ENCODE results near the gene AIFM3. TPM values are rescaled to one million over a fixed set of nuclear protein-coding genes. Genes with fewer than 3 reads are reported as not detected.

The AIFM3 gene
- total and polyA plus RNA-seq, 2 of the 13 experiments (the other 11 are each of a cell fraction or from before 2014, with no cell fraction given) = 9.0 to 15.3 TPM

GRCh38 chr22:20951151-20951931, 15.7 kb upstream of the AIFM3 start (continued):
- no peak for TF ChIP-seq HOXA5 (CRISPR knock-in tag; IDR thresholded peaks at IDR 0.05)
- no peak for TF ChIP-seq ZNF652 (CRISPR knock-in tag; IDR thresholded peaks at IDR 0.05; ENCODE audit: borderline replicate concordance, low read depth)
- TF ChIP-seq ATF1 (CRISPR knock-in tag; IDR thresholded peaks at IDR 0.05) = peak; percentile 35; the same call in 1 of the 2 replicates
- TF ChIP-seq HIVEP1 (CRISPR knock-in tag; IDR thresholded peaks at IDR 0.05) = no peak
- TF ChIP-seq JUNB (CRISPR knock-in tag; IDR thresholded peaks at IDR 0.05; ENCODE audit: borderline replicate concordance) = no peak
- TF ChIP-seq ZNF138 (CRISPR knock-in tag; IDR thresholded peaks at IDR 0.05; ENCODE audit: low read depth) = no peak
- no peak for TF ChIP-seq SRSF9 (IDR thresholded peaks at IDR 0.05; ENCODE audit: borderline replicate concordance, insufficient read depth, low read depth, low read length, poor library complexity, severe bottlenecking)
- no peak for TF ChIP-seq SETDB1 (CRISPR knock-in tag; IDR thresholded peaks at IDR 0.05; ENCODE audit: borderline replicate concordance)
- TF ChIP-seq BRD4 (CRISPR knock-in tag; IDR thresholded peaks at IDR 0.05) = no peak
- TF ChIP-seq ZNF251 (CRISPR knock-in tag; IDR thresholded peaks at IDR 0.05) = no peak
- no peak for TF ChIP-seq ZNF772 (CRISPR knock-in tag; IDR thresholded peaks at IDR 0.05)
- no peak for TF ChIP-seq RBM39 (IDR thresholded peaks at IDR 0.05; ENCODE audit: low read depth, low read length, poor library complexity, severe bottlenecking)
- TF ChIP-seq, protein P1, sequence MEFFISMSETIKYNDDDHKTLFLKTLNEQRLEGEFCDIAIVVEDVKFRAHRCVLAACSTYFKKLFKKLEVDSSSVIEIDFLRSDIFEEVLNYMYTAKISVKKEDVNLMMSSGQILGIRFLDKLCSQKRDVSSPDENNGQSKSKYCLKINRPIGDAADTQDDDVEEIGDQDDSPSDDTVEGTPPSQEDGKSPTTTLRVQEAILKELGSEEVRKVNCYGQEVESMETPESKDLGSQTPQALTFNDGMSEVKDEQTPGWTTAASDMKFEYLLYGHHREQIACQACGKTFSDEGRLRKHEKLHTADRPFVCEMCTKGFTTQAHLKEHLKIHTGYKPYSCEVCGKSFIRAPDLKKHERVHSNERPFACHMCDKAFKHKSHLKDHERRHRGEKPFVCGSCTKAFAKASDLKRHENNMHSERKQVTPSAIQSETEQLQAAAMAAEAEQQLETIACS (CRISPR knock-in tag; IDR thresholded peaks at IDR 0.05) = no peak
- no peak for TF ChIP-seq ZNF180 (CRISPR knock-in tag; IDR thresholded peaks at IDR 0.05; ENCODE audit: borderline replicate concordance, low read depth)
- no peak for TF ChIP-seq ZFP91 (CRISPR knock-in tag; IDR thresholded peaks at IDR 0.05; ENCODE audit: borderline replicate concordance)
- TF ChIP-seq ZNF672 (CRISPR knock-in tag; IDR thresholded peaks at IDR 0.05) = no peak
- no peak for TF ChIP-seq ZNF468 (CRISPR knock-in tag; IDR thresholded peaks at IDR 0.05)
- no peak for TF ChIP-seq ZNF558 (CRISPR knock-in tag; IDR thresholded peaks at IDR 0.05; ENCODE audit: borderline replicate concordance)
- no peak for TF ChIP-seq TBX2 (CRISPR knock-in tag; IDR thresholded peaks at IDR 0.05; ENCODE audit: borderline replicate concordance)
- TF ChIP-seq EZH2 (conservative IDR thresholded peaks at IDR 0.05; ENCODE audit: low read depth, low read length) = no peak
- no peak for TF ChIP-seq CENPBD1 (CRISPR knock-in tag; IDR thresholded peaks at IDR 0.05; ENCODE audit: borderline replicate concordance, low read depth)
- no peak for TF ChIP-seq ZBTB25 (CRISPR knock-in tag; IDR thresholded peaks at IDR 0.05)
- no peak for TF ChIP-seq HNRNPH1 (optimal IDR thresholded peaks at IDR 0.05; ENCODE audit: low read depth, low read length)
- no peak for TF ChIP-seq KLF15 (CRISPR knock-in tag; IDR thresholded peaks at IDR 0.05; ENCODE audit: borderline replicate concordance)
